GM12892 (cell line): Measurements from ENCODE around the gene MORC1.

Experiments used
- POLR2A ChIP-seq: IDR thresholded peaks from 2 replicates; pipeline ENCODE4 v1.6.1; 2011; ENCODE audit warnings: low read depth, low read length, control low read depth
- POLR2AphosphoS5 ChIP-seq: IDR thresholded peaks from 2 replicates; pipeline ENCODE4 v1.6.1; 2011; ENCODE audit warnings: low read depth, low read length, control low read depth

DNA sequence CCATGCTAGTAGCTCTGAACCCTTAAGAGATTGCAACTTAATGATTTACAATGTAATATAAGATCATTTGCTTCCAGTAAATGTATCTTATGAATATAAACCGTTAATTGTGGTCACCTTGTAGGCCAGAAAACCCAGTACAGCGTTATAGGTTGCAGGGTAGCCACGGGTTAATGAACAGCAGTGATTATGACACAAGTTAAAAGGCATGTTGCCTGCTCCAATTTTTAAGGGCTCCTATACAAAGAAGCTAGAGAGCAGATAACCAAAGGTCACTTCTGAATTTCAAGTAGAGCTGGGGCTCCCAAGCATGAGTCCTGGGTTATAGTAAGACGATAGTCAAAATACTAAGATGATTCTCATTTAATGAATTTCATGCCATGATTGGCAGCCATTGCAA lies 177.8 kb downstream of the MORC1 start:
- TF ChIP-seq POLR2AphosphoS5: no peak
- TF ChIP-seq POLR2A: no peak
